ENCODE results near the gene PDCD10. TPM values are rescaled to one million over a fixed set of nuclear protein-coding genes. Genes with fewer than 3 reads are reported as not detected.

The PDCD10 gene
- total RNA-seq, 1 donor from 2014 or later, result 101 TPM

DNA sequence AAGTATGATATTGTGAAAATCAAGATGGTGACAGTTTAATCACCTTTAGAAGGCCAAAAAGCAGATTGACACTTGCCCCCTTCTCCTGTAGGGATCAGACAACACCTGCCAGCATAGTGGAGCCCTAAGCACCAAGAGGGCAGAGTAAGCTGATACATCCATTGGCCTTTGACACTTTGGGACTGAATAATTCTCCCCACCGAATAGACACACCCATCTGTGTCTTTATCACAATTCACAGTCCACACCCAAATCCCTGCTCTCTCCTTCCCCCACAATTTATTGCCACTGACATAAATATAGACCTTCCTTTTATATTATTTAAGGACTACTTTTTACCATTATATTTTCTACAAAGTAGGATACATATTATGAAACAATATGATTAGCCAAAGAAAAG lies 77.9 kb downstream of the PDCD10 start:
- TF ChIP-seq, protein P1, sequence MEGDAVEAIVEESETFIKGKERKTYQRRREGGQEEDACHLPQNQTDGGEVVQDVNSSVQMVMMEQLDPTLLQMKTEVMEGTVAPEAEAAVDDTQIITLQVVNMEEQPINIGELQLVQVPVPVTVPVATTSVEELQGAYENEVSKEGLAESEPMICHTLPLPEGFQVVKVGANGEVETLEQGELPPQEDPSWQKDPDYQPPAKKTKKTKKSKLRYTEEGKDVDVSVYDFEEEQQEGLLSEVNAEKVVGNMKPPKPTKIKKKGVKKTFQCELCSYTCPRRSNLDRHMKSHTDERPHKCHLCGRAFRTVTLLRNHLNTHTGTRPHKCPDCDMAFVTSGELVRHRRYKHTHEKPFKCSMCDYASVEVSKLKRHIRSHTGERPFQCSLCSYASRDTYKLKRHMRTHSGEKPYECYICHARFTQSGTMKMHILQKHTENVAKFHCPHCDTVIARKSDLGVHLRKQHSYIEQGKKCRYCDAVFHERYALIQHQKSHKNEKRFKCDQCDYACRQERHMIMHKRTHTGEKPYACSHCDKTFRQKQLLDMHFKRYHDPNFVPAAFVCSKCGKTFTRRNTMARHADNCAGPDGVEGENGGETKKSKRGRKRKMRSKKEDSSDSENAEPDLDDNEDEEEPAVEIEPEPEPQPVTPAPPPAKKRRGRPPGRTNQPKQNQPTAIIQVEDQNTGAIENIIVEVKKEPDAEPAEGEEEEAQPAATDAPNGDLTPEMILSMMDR (IDR thresholded peaks at IDR 0.05; ENCODE audit: insufficient read depth, low read length, poor library complexity, severe bottlenecking), result no peak
- Histone ChIP-seq H3K36me3 (ENCODE audit: control insufficient read depth, insufficient read depth, low read length) (no peaks in the 10 kb centered on the region), H3K27me3 (ENCODE audit: control insufficient read depth, insufficient read depth, low read length) (no peaks in the 10 kb centered on the region), H3K4me3 (ENCODE audit: low read depth, low read length) (no peak overlapping the region)
- no peak for DNase-seq (ENCODE audit: low read depth)

DNA sequence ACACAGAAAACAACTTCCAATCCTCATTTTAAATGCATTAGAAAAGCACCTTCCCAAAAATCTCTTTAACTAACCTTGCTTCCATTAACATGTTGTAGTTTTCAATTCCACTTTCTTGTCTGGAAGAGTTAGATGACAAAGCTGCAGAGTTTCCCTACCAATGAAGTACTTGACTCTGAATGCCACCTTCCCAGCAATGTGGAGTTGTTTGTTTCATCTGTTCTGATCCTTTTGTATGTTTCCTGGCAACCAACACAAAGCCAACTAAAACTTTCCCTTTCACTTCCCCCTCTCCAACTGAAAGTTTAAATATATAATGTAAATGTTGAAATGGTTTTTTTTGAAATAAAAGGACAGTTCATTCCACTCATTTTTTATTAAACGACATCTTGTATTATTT lies 80.9 kb downstream of the PDCD10 start, which contains the start of gene WDR49:
TSS of gene WDR49 (minus strand) at position 183 of the 400 bp plus-strand sequence. CDS start 517 bp downstream, outside the sequence.
- TF ChIP-seq, protein P1 (IDR thresholded peaks at IDR 0.05; ENCODE audit: insufficient read depth, low read length, poor library complexity, severe bottlenecking), result no peak
- DNase-seq (ENCODE audit: low read depth), result no peak
- no peaks in the 10 kb centered on the region for H3K36me3 ChIP-seq (ENCODE audit: control insufficient read depth, insufficient read depth, low read length)
- no peak within 1 kb of the TSS for H3K4me3 ChIP-seq (ENCODE audit: low read depth, low read length)
- no peaks in the 10 kb centered on the region for H3K27me3 ChIP-seq (ENCODE audit: control insufficient read depth, insufficient read depth, low read length)

- TF ChIP-seq, protein P1 (IDR thresholded peaks at IDR 0.05; ENCODE audit: insufficient read depth, low read length, poor library complexity, severe bottlenecking), result no peak
- no peaks in the 10 kb centered on the region for H3K36me3 ChIP-seq (ENCODE audit: control insufficient read depth, insufficient read depth, low read length)
- no peak overlapping the region for H3K4me3 ChIP-seq (ENCODE audit: low read depth, low read length)
- no peak for DNase-seq (ENCODE audit: low read depth)
- no peaks in the 10 kb centered on the region for H3K27me3 ChIP-seq (ENCODE audit: control insufficient read depth, insufficient read depth, low read length)
Measured at GRCh38 chr3:167653155-167653554, 81.5 kb downstream of the PDCD10 start.

DNA sequence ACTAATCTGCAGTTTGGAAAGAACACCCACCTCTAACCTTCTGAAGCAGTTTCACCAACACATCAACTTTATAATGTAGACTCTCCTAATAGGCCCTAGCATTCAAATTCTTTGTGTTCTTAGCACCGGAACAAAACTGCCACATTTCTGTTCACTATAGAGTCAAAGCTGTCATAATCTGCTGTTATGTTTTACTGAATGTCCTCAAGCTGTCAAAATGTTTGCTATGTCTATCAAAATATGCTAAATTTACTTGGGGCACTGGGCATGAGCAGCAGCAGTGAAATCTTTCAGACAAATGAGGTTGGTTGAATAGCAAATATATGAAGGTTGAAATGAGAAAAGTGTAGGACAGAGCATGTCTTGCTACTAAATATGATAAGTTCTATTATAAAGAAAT lies 82.9 kb downstream of the PDCD10 start:
- Histone ChIP-seq H3K27me3 (ENCODE audit: control insufficient read depth, insufficient read depth, low read length) (no peaks in the 10 kb centered on the region), H3K4me3 (ENCODE audit: low read depth, low read length) (no peak overlapping the region), H3K36me3 (ENCODE audit: control insufficient read depth, insufficient read depth, low read length) (no peaks in the 10 kb centered on the region)
- TF ChIP-seq, protein P1 (IDR thresholded peaks at IDR 0.05; ENCODE audit: insufficient read depth, low read length, poor library complexity, severe bottlenecking), result no peak
- no peak for DNase-seq (ENCODE audit: low read depth)

DNA sequence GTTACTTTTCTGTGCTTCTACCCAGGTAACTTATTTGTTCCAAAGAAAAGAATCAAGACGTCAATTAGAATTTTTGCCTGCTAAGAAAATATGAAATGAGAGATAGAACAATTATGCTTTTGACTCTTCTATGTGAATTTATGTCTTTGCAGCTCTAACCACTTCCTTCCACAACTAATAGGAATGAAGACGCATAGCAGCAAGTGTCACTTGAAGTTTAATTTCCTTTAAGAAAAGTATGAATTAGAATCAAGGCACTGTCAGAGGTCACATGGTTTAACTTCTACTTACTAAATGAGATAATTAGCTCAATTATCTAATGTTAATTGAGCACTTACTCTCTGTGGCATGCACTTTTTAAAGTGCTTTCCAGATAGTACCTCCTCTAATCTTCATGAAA lies 84.2 kb downstream of the PDCD10 start:
- Histone ChIP-seq H3K36me3 (ENCODE audit: control insufficient read depth, insufficient read depth, low read length) (no peaks in the 10 kb centered on the region), H3K4me3 (ENCODE audit: low read depth, low read length) (no peak overlapping the region), H3K27me3 (ENCODE audit: control insufficient read depth, insufficient read depth, low read length) (no peaks in the 10 kb centered on the region)
- TF ChIP-seq, protein P1 (IDR thresholded peaks at IDR 0.05; ENCODE audit: insufficient read depth, low read length, poor library complexity, severe bottlenecking), result no peak
- no peak for DNase-seq (ENCODE audit: low read depth)

DNA sequence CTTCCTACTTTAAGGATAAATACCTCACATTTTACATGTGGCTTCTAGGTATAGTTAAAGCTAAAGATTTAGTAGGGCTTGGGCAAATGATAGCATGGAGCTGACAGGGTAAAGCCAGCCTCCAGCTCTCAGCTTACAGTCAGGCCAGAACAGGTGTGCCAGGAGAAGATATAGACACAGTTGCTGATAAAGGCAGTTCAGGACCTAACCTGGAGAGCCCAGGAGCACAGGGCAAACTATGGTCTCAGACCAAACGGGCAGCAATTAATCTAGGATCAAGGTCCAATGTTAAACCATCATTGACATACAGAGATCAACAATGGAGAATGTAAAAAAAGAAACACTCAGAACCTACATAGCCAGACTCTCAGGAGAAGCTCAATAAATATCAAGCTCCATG lies 84.9 kb downstream of the PDCD10 start:
- H3K27me3 ChIP-seq (ENCODE audit: control insufficient read depth, insufficient read depth, low read length), result no peaks in the 10 kb centered on the region
- TF ChIP-seq, protein P1 (IDR thresholded peaks at IDR 0.05; ENCODE audit: insufficient read depth, low read length, poor library complexity, severe bottlenecking), result no peak

More for the DNA sequence above, 84.9 kb downstream of the PDCD10 start:
- DNase-seq (ENCODE audit: low read depth), result no peak
- Histone ChIP-seq H3K36me3 (ENCODE audit: control insufficient read depth, insufficient read depth, low read length) (no peaks in the 10 kb centered on the region), H3K4me3 (ENCODE audit: low read depth, low read length) (no peak overlapping the region)
